Activated T-cell treated with anti-CD3 and anti-CD28 coated beads for 4 hours (primary cell): ENCODE measurements around the gene DMXL2.
"Not testable (repeated sequence)": the region's sequence is repeated elsewhere in the genome, so short reads cannot be mapped to it uniquely, and the experiment has no call there.

Experiments used
- DNase-seq: peaks from one replicate; pipeline ENCODE4 v3.0.0-alpha.2; 2020

DMXL2 gene

GRCh38 chr15:51621155-51621765, 1.3 kb downstream of the DMXL2 start:
- DNase-seq: no peak

- no peak for DNase-seq
Measured at GRCh38 chr15:51620641-51621040, 1.9 kb downstream of the DMXL2 start.

GRCh38 chr15:51620122-51620521, 2.4 kb downstream of the DMXL2 start:
- no peak for DNase-seq

GRCh38 chr15:51619331-51620035, 3.1 kb downstream of the DMXL2 start:
- DNase-seq: no peak

DNA sequence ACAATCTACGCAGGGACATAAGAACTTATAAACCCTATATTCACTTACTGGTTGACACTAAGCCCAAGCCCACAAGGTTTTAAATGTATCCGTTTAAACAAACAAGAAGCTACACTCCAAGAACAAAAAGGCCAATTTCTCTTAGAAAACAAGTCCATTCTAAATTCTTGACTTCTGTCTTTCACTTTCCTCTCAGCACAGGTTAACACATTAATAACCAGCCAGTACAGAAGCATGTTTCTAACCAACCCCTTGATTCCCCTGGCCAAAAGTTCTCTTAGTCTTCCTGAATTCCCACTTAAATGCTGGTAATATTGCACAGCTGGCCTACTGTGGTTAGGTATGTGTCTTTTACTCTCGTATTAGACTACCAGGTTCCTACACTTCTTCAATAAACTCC, 4.7 kb downstream of the DMXL2 start:
- no peak for DNase-seq

GRCh38 chr15:51613951-51614350, 8.6 kb downstream of the DMXL2 start:
- no peak for DNase-seq

DNA sequence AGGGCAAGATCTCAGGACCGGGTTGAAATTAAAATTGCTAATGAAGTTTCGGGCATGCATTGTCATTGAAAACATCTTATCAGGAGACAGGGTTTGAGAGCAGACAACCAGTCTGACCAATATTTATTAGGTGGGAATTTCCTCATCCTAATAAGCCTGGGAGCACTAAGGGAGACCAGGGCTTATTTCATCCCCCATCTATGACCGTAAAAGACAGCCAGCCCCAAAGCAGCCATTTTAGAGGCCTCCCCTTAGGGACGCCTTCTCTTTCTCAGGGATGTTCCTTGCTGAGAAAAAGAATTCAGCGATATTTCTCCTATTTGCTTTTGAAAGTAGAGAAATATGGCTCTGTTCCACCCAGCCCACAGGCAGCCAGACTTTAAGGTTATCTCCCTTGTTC, 9.9 kb downstream of the DMXL2 start:
- not testable (repeated sequence) for DNase-seq

DNA sequence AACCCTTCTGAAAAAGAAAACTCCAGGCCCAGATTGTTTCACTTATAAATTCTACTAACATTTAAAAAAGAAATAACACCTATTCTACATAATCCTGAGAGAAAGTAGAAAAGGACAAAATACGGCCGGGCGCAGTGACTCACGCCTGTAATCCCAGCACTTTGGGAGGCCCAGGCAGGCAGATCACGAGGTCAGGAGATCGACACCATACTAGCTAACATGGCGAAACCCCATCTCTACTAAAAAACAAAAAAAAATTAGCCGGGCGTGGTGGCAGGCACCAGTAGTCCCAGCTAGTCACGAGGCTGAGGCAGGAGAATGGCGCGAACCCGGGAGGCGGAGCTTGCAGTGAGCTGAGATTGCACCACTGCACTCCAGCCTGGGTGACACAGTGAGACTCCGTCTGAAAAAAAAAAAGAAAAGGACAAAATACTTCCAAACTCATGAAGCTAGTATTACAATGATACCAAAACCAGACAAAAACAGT, 19.1 kb downstream of the DMXL2 start:
- not testable (repeated sequence) for DNase-seq

- no peak for DNase-seq
Measured at GRCh38 chr15:51603002-51603401, 19.6 kb downstream of the DMXL2 start.

- no peak for DNase-seq
Measured at GRCh38 chr15:51602484-51602883, 20.1 kb downstream of the DMXL2 start.

GRCh38 chr15:51601801-51602200, 20.8 kb downstream of the DMXL2 start:
- DNase-seq: no peak

DNA sequence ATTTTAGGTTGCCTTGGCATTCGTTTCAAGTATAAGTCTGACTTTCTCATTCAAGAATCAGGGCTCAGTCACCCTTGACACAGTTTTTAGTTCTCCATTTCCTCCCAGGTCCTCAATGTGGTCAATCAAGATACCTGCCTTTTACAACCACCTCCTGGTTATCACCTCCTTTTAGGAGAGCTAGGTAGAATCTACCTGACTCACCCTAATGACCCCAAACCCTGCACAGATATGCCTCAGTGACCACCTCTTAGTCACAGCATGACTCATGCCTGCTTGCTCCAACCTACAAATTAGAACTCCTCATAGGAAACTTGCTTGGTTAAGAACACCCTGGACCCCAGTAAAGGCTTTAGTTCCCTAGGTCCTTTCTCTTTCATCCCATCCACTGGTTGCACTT, 22.5 kb downstream of the DMXL2 start:
- DNase-seq: no peak

GRCh38 chr15:51589881-51590568, 32.5 kb downstream of the DMXL2 start:
- no peak for DNase-seq

GRCh38 chr15:51588966-51589365, 33.6 kb downstream of the DMXL2 start:
- DNase-seq: no peak

- DNase-seq: no peak
Measured at GRCh38 chr15:51585986-51586385, 36.6 kb downstream of the DMXL2 start.

DNA sequence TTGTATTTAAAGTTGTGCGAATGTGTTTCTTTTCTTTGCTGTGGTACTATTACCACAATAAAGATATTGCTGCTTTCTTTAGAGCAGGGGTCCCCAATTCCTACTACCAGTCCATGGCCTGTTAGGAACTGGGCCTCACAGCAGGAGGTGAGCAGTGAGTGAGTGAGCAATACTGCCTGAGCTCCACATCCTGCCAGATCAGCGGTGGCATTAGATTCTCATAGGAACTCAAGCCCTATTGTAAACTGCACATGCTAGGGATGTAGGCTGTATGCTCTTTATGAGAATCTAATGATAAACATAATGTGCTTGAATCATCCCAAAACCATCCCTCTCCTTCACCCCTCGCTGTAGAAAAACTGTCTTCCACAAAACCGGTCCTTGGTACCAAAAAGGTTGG, 41.6 kb downstream of the DMXL2 start:
- no peak for DNase-seq

GRCh38 chr15:51580385-51580784, 42.2 kb downstream of the DMXL2 start:
- no peak for DNase-seq

- no peak for DNase-seq
Measured at GRCh38 chr15:51579012-51579411, 43.6 kb downstream of the DMXL2 start.

- DNase-seq: no peak
Measured at GRCh38 chr15:51577636-51578304, 44.8 kb downstream of the DMXL2 start.

GRCh38 chr15:51576911-51577500, 45.6 kb downstream of the DMXL2 start:
- DNase-seq: no peak

GRCh38 chr15:51576286-51576850, 46.2 kb downstream of the DMXL2 start:
- no peak for DNase-seq

DNA sequence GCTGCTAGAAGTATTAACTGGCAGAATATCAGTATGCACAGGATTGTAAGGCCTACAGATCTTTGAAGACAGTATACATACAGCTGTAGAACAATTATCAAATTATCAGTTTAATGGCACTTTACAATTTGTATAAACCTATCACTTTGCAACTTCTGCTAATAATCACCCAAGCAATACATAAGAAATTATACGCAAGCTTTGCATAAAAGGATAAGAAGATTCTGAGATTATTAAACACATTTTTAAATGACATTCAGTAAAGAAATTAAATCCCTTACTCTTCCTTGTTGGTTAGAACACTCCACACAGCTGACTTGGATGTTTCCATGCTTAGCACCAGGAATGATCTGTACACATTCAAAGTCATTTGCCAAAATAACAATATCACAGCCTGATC, 46.8 kb downstream of the DMXL2 start:
- no peak for DNase-seq

DNA sequence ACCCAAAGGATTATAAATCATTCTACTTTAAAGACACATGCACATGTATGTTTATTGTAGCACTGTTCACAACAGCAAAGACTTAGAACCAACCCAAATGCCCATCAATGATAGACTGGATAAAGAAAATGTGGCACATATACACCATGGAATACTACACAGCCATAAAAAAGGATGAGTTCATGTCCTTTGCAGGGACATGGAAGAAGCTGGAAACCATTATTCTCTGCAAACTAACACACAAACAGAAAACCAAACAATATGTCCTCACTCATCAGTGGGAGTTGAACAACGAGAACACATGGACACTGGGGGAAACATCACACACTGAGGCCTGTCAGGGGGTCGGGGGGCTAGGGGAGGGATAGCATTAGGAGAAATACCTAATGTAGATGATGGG, 49.2 kb downstream of the DMXL2 start:
- not testable (repeated sequence) for DNase-seq
